Panc1 (cell line): Measurements from ENCODE around the gene TMED6. TPM values are rescaled to one million over a fixed set of nuclear protein-coding genes. Genes with fewer than 3 reads are reported as not detected.

Experiments
- ATAC-seq: fragments of 200-7000 bp; cut with Tn5 transposase; 2 replicates; pipeline ENCODE4 v1.9.1; 2020; ENCODE audit warnings: mild to moderate bottlenecking, moderate library complexity
- BruUV-seq: library from RNA; stranded (reverse); fragments of 400-500 nt; replicated peaks from 2 replicates; lab custom pipeline; 2021; lab: Mats Ljungman, UMichigan
- CTCF ChIA-PET: fragments of 300-600 bp; sonication (Branson Sonifier 250); formaldehyde crosslinking; loops from one replicate; lab custom pipeline; 2022; ENCODE audit warnings: antibody characterized with exemption; lab: Charles Lee
- POLR2A ChIA-PET: fragments of 300-600 bp; sonication (Branson Sonifier 250); formaldehyde crosslinking; loops from one replicate; lab custom pipeline; 2022; ENCODE audit warnings: antibody characterized with exemption; lab: Charles Lee
- DNase-seq: peaks from one replicate; pipeline ENCODE4 v3.0.0-alpha.2; 2010; ENCODE audit warnings: low read depth, low spot score
- H3K27ac ChIP-seq: 2 replicates; pipeline ENCODE4 v1.5.1; 2011; ENCODE audit warnings: mild to moderate bottlenecking, low read length, inconsistent platforms
- H3K27me3 ChIP-seq: fragments of 200-500 bp; sonication (Bioruptor generic); 2 replicates; pipeline ENCODE4 v1.6.0; 2014; ENCODE audit warnings: low read length, inconsistent platforms; ENCODE audit not compliant: control insufficient read depth, insufficient read depth
- H3K36me3 ChIP-seq: fragments of 200-500 bp; sonication (Bioruptor generic); 2 replicates; pipeline ENCODE4 v1.5.1; 2014; ENCODE audit warnings: inconsistent platforms, mild to moderate bottlenecking, low read length, moderate library complexity; ENCODE audit not compliant: control insufficient read depth, insufficient read depth
- H3K4me1 ChIP-seq: 2 replicates; pipeline ENCODE4 v1.5.1; 2011; ENCODE audit warnings: inconsistent platforms, mild to moderate bottlenecking, low read length, moderate library complexity; ENCODE audit not compliant: control insufficient read depth, insufficient read depth
- H3K4me3 ChIP-seq, 2 experiments: 2 replicates each; pipeline ENCODE4 v1.5.1; 2011 to 2012; ENCODE audit warnings: low read depth in 2 of 2, low read length in 2 of 2, mild to moderate bottlenecking in 2 of 2, inconsistent platforms in 1 of 2, moderate library complexity in 1 of 2
- H3K9me3 ChIP-seq: fragments of 200-500 bp; sonication (Bioruptor generic); 2 replicates; pipeline ENCODE4 v1.5.1; 2014; ENCODE audit warnings: low read depth, mild to moderate bottlenecking, inconsistent platforms, low read length, moderate library complexity; ENCODE audit not compliant: control insufficient read depth, insufficient read depth
- POLR2AphosphoS5 ChIP-seq: IDR thresholded peaks from 2 replicates; pipeline ENCODE4 v1.6.1; 2012; ENCODE audit warnings: mild to moderate bottlenecking, low read depth, low read length, moderate library complexity
- SIN3A ChIP-seq: IDR thresholded peaks from 2 replicates; pipeline ENCODE4 v1.6.1; 2012; ENCODE audit warnings: low read depth, mild to moderate bottlenecking, low read length, moderate library complexity, borderline replicate concordance; ENCODE audit not compliant: insufficient read depth
- TCF7L2 ChIP-seq: IDR thresholded peaks from 2 replicates; pipeline ENCODE4 v1.6.1; 2011; ENCODE audit warnings: mild to moderate bottlenecking, low read depth, low read length, inconsistent platforms
- in situ Hi-C: cut with HindIII; loops from 2 replicates; pipeline ENCODE4 v1.10.0; 2016; ENCODE audit warnings: low sequenced_read_pairs, low pct_unique_long_range_greater_than_20kb
- intact Hi-C: fragments of 100-400 bp; cut with micrococcal nuclease; formaldehyde crosslinking; loops from one replicate; pipeline ENCODE4 v1.10.0; 2022; ENCODE audit not compliant: unreplicated experiment
- total RNA-seq: library from RNA; stranded (reverse); gene quantifications from one replicate; pipeline ENCODE4 v1.2.1, GENCODE V29; 2021; ENCODE audit not compliant: unreplicated experiment
- TF ChIP-seq, protein P1 (sequence below), 2 experiments: IDR thresholded peaks; 2 replicates each; pipeline ENCODE4 v1.6.1; 2011 to 2012; ENCODE audit warnings: low read depth in 2 of 2, control low read depth in 1 of 2, low read length in 1 of 2, mild to moderate bottlenecking in 1 of 2, moderate library complexity in 1 of 2; ENCODE audit not compliant: insufficient read depth in 1 of 2
- TF ChIP-seq, protein P2 (sequence below): fragments of 450-650 bp; IDR thresholded peaks from 2 replicates; pipeline ENCODE4 v1.5.1; 2017; ENCODE audit warnings: mild to moderate bottlenecking

Gene TMED6
- total RNA-seq, 1 experiment from 2014 or later, result 0.36 TPM

DNA sequence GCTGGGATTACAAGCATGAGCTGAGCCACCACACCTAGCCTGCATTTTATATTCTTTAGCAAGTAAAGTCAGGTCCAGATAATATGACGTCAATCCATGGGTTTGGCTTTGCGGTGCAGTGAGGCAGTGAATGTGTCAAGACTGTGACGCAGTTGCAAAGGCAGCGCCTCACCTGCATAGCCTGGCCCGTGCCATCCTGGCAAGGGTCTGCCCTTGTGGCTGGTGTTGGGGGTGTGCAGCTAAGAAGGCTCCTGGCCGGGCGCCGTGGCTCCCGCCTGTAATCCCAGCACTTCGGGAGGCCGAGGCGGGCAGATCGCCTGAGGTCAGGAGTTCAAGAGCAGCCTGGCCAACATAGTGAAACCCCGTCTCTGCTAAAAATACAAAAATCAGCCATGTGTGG, 28.2 kb downstream of the TMED6 start:
- no TSS peak for BruUV-seq
- TF ChIP-seq TCF7L2, result no peak
- TF ChIP-seq, protein P1, sequence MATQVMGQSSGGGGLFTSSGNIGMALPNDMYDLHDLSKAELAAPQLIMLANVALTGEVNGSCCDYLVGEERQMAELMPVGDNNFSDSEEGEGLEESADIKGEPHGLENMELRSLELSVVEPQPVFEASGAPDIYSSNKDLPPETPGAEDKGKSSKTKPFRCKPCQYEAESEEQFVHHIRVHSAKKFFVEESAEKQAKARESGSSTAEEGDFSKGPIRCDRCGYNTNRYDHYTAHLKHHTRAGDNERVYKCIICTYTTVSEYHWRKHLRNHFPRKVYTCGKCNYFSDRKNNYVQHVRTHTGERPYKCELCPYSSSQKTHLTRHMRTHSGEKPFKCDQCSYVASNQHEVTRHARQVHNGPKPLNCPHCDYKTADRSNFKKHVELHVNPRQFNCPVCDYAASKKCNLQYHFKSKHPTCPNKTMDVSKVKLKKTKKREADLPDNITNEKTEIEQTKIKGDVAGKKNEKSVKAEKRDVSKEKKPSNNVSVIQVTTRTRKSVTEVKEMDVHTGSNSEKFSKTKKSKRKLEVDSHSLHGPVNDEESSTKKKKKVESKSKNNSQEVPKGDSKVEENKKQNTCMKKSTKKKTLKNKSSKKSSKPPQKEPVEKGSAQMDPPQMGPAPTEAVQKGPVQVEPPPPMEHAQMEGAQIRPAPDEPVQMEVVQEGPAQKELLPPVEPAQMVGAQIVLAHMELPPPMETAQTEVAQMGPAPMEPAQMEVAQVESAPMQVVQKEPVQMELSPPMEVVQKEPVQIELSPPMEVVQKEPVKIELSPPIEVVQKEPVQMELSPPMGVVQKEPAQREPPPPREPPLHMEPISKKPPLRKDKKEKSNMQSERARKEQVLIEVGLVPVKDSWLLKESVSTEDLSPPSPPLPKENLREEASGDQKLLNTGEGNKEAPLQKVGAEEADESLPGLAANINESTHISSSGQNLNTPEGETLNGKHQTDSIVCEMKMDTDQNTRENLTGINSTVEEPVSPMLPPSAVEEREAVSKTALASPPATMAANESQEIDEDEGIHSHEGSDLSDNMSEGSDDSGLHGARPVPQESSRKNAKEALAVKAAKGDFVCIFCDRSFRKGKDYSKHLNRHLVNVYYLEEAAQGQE (IDR thresholded peaks at IDR 0.05; ENCODE audit: insufficient read depth in 1 of 2, low read depth in 2 of 2, low read length in 1 of 2), result no peak
- no peaks in the 10 kb centered on the region; the same call in 1 of the 2 replicates for H3K36me3 ChIP-seq
- in situ Hi-C loops (no loop called here), intact Hi-C loops (no loop called here)
- no peak overlapping the region for H3K27ac ChIP-seq
- ChIA-PET CTCF (no interaction called here), POLR2A (no interaction called here)
- H3K4me3 ChIP-seq, result no peak overlapping the region
- no peaks in the 10 kb centered on the region for H3K9me3 ChIP-seq
- DNase-seq (no peak), ATAC-seq (no peak)
- H3K27me3 ChIP-seq, result no peaks in the 10 kb centered on the region
- H3K4me1 ChIP-seq, result peaks cover 19% of the 10 kb centered on the region

DNA sequence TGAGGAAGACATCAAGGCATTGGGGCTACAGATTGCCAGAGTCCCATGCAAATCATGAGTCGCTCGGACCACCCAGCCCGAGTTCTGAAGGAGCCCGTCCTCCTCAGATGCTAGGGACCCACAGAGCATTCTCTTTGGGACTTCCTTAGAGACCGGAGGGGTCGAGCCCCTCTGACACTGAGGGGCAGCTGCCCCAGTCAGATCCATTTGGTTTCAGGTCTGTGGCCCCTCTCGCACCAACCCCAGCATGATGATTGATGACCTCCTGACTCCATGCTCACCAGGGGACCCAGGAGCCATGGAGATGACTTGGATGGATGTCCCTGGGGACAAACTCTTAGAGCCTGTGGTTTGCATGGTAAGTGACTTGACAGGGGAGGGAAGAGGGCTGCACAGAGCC, 29.2 kb downstream of the TMED6 start:
- intact Hi-C loops, result no loop called here
- no peaks in the 10 kb centered on the region for H3K9me3 ChIP-seq

More for the DNA sequence above, 29.2 kb downstream of the TMED6 start:
- TF ChIP-seq, protein P1 (IDR thresholded peaks at IDR 0.05; ENCODE audit: insufficient read depth in 1 of 2, low read depth in 2 of 2, low read length in 1 of 2), result no peak
- TF ChIP-seq SIN3A (no peak), TCF7L2 (no peak), POLR2AphosphoS5 (no peak)
- TF ChIP-seq, protein P2, sequence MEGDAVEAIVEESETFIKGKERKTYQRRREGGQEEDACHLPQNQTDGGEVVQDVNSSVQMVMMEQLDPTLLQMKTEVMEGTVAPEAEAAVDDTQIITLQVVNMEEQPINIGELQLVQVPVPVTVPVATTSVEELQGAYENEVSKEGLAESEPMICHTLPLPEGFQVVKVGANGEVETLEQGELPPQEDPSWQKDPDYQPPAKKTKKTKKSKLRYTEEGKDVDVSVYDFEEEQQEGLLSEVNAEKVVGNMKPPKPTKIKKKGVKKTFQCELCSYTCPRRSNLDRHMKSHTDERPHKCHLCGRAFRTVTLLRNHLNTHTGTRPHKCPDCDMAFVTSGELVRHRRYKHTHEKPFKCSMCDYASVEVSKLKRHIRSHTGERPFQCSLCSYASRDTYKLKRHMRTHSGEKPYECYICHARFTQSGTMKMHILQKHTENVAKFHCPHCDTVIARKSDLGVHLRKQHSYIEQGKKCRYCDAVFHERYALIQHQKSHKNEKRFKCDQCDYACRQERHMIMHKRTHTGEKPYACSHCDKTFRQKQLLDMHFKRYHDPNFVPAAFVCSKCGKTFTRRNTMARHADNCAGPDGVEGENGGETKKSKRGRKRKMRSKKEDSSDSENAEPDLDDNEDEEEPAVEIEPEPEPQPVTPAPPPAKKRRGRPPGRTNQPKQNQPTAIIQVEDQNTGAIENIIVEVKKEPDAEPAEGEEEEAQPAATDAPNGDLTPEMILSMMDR, result no peak
- POLR2A ChIA-PET, result no interaction called here
- no TSS peak for BruUV-seq
- no peak overlapping the region for H3K27ac ChIP-seq
- H3K4me3 ChIP-seq, result no peak overlapping the region
- CTCF ChIA-PET, result no interaction called here
- no peaks in the 10 kb centered on the region; the same call in 1 of the 2 replicates for H3K36me3 ChIP-seq
- DNase-seq, result no peak
- ATAC-seq, result no peak
- peaks cover 19% of the 10 kb centered on the region for H3K4me1 ChIP-seq
- in situ Hi-C loops, result no loop called here
- no peaks in the 10 kb centered on the region for H3K27me3 ChIP-seq
